AG04449 (cell line): Measurements from ENCODE around the gene RSAD1.
A peak's percentile ranks its signal among the peaks of the same experiment; 100 is the strongest.

Experiments
- CTCF ChIA-PET: fragments of 350-600 bp; formaldehyde crosslinking; extraction: SDS; loops from one replicate; lab custom pipeline; 2021; ENCODE audit warnings: antibody characterized with exemption; lab: Yijun Ruan, JAX
- POLR2A ChIA-PET: fragments of 400-600, 350-600 bp; formaldehyde crosslinking; extraction: SDS; loops from one replicate; lab custom pipeline; 2020; ENCODE audit warnings: antibody characterized with exemption, inconsistent platforms; lab: Yijun Ruan, JAX
- DNase-seq: peaks from one replicate; pipeline ENCODE4 v3.0.0-alpha.2; 2010; ENCODE audit warnings: low read depth, low spot score
- H3K4me3 ChIP-seq: 2 replicates; pipeline ENCODE4 v1.5.1; 2011; ENCODE audit warnings: low read depth, mild to moderate bottlenecking, control low read depth, low read length
- TF ChIP-seq, protein P1 (sequence below): IDR thresholded peaks from one replicate; pipeline ENCODE4 v1.5.1; 2011; ENCODE audit warnings: mild to moderate bottlenecking, moderate library complexity, low read length, control low read depth, inconsistent platforms; ENCODE audit not compliant: insufficient read depth; ENCODE audit errors: missing control alignments

The RSAD1 gene

DNA sequence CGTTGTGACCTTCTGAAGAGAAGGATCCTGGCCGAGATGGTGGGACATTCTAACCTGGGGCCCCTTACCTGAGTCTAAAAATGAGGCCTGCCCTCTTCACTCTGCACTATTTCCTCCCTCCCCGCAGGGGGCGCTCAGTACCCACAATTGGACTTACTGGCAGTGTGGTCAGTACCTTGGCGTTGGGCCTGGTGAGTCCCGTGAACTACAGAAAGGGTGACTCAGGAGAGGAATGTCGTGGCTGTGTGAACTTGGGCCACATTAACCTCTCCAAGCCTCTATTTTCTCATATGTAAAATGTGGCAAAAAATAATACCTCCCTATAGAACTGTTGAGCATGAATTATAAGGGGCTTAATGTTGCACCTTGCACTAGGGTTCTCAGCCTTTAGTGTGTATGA lies 3.9 kb downstream of the RSAD1 start:
- POLR2A ChIA-PET, result no interaction called here
- TF ChIP-seq, protein P1, sequence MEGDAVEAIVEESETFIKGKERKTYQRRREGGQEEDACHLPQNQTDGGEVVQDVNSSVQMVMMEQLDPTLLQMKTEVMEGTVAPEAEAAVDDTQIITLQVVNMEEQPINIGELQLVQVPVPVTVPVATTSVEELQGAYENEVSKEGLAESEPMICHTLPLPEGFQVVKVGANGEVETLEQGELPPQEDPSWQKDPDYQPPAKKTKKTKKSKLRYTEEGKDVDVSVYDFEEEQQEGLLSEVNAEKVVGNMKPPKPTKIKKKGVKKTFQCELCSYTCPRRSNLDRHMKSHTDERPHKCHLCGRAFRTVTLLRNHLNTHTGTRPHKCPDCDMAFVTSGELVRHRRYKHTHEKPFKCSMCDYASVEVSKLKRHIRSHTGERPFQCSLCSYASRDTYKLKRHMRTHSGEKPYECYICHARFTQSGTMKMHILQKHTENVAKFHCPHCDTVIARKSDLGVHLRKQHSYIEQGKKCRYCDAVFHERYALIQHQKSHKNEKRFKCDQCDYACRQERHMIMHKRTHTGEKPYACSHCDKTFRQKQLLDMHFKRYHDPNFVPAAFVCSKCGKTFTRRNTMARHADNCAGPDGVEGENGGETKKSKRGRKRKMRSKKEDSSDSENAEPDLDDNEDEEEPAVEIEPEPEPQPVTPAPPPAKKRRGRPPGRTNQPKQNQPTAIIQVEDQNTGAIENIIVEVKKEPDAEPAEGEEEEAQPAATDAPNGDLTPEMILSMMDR, result peak; percentile 89
- CTCF ChIA-PET, result interaction anchor here (0.6 to 7.2 kb wide), 28 partner anchors 8 to 467 kb away, joined by 3 to 78 read pairs (median 4); partner anchors contain the start of genes EPN3, LRRC59 and SPATA20
- no peak overlapping the region for H3K4me3 ChIP-seq
- DNase-seq, result peak; percentile 78

DNA sequence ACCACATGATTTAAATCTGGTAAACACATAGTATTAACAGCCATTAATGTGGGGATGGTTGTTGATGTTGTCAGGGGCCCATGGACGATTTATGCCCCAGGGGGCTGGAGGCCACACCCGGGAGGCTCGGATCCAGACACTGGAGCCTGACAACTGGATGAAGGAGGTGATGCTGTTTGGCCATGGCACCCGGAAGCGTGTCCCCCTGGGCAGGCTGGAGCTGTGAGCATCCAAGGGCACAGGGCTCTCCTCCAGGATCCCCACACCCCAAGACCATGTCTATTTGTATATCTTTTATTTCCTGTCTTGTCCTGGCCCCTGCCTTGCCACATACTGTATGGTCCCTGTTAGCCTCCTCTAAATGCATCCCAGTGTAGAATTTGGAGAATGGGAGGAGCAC lies 4.6 kb downstream of the RSAD1 start:
- CTCF ChIA-PET, result interaction anchor here (0.6 to 7.2 kb wide), 26 partner anchors 9 to 467 kb away, joined by 3 to 78 read pairs (median 4); partner anchors contain the start of genes EPN3 and LRRC59
- H3K4me3 ChIP-seq, result no peak overlapping the region

DNA sequence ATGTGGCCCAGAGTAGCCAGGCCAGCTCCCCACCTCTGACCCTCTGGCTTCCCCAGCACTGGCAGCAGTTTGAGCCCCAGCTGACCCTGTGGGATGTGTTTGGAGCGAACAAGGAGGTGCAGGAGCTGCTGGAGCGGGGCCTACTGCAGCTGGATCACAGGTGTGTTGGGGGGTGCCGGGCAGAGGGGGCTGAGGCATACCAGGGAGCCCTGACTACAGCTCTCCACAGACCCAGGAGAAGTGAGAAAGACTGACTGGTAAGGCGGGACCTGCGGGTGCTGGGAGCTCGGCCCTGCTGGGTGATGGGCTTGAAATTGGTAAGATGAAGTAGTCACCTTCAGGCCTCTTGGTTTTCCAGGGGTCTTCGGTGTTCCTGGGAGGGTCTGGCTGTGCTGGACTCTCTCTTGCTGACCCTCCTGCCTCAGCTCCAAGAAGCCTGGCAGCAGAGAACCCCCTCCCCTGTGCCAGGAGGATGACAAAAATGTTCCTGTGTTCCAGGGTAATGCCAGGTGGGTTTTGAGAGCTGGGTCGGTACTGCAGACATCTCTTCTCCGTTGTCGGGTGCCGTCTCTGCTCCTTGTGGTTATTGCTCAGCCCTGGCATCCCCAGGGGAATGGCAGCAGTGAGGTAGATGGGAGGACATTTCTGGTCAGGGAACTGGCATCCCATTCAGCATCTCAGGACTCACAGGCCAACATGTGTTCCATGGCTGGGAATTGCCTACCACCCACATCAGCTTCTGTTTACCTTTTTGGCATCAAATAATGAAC lies 5.9 kb downstream of the RSAD1 start:
- ChIA-PET POLR2A (no interaction called here), CTCF (interaction anchor here (0.7 to 7.2 kb wide), 11 partner anchors 10 to 357 kb away, joined by 3 to 78 read pairs (median 17); no protein-coding TSS in a partner anchor)
- TF ChIP-seq, protein P1, result no peak
- DNase-seq, result no peak
- H3K4me3 ChIP-seq, result no peak overlapping the region

More for the DNA sequence above, 4.6 kb downstream of the RSAD1 start:
- no peak for DNase-seq
- POLR2A ChIA-PET, result no interaction called here
- TF ChIP-seq, protein P1, result no peak

DNA sequence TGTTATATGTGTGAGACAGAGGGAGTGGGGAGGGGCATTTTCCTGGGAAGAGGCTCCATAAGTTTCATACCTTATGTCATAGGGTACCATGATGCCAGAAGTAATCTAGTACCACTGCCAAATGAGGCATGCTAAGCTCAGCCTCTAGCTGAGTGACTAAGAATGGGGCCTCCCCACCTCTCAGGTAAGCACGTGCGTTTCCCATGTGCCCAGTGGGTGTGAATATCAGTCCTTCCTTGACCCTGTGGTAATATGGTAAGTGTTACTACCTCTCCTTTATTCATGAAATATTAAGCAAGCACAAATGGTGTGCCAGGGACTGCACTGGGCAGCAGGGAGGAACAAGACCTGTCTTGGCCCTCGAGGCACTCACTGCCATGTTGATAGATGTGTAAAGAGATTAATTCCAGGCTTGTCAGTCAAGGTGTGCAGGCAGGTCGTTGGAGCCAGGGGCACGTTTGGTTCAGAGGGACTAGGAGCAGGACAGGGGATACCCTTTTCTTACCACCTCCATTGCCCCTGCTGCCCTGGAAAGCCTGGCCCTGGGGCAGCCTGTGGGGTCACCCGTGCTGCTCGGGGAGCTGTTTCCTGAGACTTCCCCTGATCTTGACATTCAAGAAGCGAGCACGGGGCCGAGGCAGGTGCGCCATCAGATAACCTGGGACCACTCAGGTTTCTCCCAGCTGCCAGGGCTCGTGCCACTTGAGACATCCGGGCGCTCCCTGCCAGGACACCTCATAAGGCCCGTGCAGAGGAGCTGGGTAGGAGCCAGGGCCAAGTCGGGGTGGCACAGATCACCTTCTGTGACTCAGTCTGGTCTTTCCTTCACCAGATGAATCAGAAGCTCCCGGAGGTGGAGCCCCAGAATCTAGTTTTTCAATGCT lies 8.8 kb downstream of the RSAD1 start:
- H3K4me3 ChIP-seq, result no peak overlapping the region
- POLR2A ChIA-PET, result no interaction called here
- CTCF ChIA-PET, result interaction anchor here (2.6 to 7.2 kb wide), 2 partner anchors 8 to 13 kb away, joined by 17 to 78 read pairs; partner anchors contain the start of gene RSAD1
- no peak for DNase-seq
- TF ChIP-seq, protein P1, result no peak

DNA sequence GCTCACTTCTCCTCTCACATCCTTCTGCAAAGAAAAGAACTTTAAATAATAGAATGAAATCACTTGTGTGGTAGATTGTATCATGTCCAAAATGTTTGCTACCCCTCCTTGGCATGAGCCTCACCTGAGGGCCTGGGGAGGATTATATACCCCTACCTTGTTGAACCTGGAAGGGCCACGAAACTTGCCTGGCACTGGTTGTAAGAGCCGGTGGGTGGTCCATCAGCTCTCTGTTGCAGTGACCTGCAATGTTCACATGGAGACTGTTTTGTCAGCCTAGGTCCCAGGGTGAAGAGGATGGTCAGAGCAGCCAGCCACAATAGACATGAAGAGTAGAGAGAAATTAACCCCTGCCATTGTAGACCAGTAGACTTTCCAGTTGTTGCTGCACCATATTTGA lies 10.2 kb downstream of the RSAD1 start:
- CTCF ChIA-PET, result interaction anchor here (1.6 to 2.6 kb wide), 2 partner anchors 10 to 18 kb away, joined by 5 to 17 read pairs; partner anchors contain the start of gene RSAD1

More for the DNA sequence above, 10.2 kb downstream of the RSAD1 start:
- DNase-seq, result no peak
- TF ChIP-seq, protein P1, result no peak
- no peak overlapping the region for H3K4me3 ChIP-seq
- POLR2A ChIA-PET, result no interaction called here
